ENCODE results near the gene EIF4G1.

The EIF4G1 gene

DNA sequence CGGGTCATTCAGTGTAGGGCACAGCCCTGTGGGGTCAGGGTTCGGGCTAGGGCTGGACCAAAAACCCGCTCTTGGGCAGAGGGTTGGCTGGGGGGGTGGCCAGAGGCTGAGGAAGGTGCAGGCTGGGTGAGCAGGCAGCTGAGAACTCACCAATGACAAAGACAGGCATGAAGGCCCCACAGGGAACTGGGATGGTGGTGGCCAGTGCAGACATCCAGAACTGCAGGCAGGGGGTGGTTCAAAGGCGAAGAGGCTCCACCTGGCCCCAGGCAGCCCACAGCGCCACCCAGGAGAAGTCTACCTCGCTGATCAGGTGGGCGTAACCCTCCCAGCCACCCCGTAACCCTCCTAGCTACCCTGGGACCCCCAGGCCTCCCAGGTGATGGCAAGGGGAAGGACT, 40.3 kb downstream of the EIF4G1 start:
- TF ChIP-seq CEBPB (IDR thresholded peaks at IDR 0.05) (no peak), EP300 (IDR thresholded peaks at IDR 0.05; ENCODE audit: borderline replicate concordance) (no peak), TEAD4 (IDR thresholded peaks at IDR 0.05) (no peak), CREB1 (IDR thresholded peaks at IDR 0.05; ENCODE audit: low read depth) (no peak), ZBTB7A (IDR thresholded peaks at IDR 0.05; ENCODE audit: low read depth) (no peak), TAF1 (IDR thresholded peaks at IDR 0.05; ENCODE audit: low read depth) (no peak), RAD21 (IDR thresholded peaks at IDR 0.05; ENCODE audit: low read depth) (no peak), EGR1 (IDR thresholded peaks at IDR 0.05) (no peak), NFIC (IDR thresholded peaks at IDR 0.05) (no peak), TCF12 (IDR thresholded peaks at IDR 0.05; ENCODE audit: low read depth) (no peak), YY1 (IDR thresholded peaks at IDR 0.05; ENCODE audit: low read depth) (no peak), FOXM1 (IDR thresholded peaks at IDR 0.05; ENCODE audit: borderline replicate concordance, low read depth) (no peak)
- TF ChIP-seq, protein P1, sequence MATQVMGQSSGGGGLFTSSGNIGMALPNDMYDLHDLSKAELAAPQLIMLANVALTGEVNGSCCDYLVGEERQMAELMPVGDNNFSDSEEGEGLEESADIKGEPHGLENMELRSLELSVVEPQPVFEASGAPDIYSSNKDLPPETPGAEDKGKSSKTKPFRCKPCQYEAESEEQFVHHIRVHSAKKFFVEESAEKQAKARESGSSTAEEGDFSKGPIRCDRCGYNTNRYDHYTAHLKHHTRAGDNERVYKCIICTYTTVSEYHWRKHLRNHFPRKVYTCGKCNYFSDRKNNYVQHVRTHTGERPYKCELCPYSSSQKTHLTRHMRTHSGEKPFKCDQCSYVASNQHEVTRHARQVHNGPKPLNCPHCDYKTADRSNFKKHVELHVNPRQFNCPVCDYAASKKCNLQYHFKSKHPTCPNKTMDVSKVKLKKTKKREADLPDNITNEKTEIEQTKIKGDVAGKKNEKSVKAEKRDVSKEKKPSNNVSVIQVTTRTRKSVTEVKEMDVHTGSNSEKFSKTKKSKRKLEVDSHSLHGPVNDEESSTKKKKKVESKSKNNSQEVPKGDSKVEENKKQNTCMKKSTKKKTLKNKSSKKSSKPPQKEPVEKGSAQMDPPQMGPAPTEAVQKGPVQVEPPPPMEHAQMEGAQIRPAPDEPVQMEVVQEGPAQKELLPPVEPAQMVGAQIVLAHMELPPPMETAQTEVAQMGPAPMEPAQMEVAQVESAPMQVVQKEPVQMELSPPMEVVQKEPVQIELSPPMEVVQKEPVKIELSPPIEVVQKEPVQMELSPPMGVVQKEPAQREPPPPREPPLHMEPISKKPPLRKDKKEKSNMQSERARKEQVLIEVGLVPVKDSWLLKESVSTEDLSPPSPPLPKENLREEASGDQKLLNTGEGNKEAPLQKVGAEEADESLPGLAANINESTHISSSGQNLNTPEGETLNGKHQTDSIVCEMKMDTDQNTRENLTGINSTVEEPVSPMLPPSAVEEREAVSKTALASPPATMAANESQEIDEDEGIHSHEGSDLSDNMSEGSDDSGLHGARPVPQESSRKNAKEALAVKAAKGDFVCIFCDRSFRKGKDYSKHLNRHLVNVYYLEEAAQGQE (IDR thresholded peaks at IDR 0.05; ENCODE audit: low read depth) = no peak
- TF ChIP-seq, protein P2, sequence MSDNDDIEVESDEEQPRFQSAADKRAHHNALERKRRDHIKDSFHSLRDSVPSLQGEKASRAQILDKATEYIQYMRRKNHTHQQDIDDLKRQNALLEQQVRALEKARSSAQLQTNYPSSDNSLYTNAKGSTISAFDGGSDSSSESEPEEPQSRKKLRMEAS (IDR thresholded peaks at IDR 0.05) = no peak
- TF ChIP-seq, protein P3, sequence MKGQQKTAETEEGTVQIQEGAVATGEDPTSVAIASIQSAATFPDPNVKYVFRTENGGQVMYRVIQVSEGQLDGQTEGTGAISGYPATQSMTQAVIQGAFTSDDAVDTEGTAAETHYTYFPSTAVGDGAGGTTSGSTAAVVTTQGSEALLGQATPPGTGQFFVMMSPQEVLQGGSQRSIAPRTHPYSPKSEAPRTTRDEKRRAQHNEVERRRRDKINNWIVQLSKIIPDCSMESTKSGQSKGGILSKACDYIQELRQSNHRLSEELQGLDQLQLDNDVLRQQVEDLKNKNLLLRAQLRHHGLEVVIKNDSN (IDR thresholded peaks at IDR 0.05) = no peak

DNA sequence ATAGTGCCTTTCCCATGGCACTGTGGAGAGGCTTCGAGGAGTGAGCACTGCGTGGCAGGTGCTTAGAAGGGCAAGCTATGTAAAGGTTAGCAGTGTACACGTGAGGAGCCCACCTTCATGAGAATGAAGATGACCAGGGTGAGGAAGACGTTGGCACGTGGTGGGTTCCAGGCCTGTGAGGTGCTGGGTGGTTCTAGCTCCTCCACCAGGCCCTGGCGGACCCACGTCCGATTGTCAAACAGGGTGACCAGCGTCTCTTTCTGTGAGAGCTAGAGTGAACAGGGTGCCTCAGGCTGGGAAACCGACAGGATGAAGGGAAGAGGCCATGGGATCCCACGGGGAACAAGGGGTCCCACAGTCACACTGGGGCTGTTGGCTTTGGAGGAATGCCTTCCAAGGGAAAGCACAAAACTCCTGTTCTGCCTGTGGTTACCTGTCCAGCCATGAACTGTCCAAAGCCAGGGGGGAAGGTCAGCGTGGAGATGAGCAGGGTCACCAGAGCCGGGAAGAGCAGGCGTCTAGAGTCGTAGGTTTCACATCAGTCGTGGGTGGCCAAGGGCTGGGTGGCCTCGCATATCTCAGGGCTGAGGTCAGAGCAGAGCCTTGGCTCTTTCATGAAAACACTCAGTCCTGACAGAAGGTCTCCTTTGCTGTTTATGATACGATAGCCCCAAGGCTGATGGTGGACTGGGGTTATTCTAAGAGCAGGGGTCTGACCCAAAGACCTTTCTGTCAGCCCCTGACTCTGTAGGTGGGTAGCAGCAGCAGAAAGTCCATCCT, 41.0 kb downstream of the EIF4G1 start:
- TF ChIP-seq TEAD4 (IDR thresholded peaks at IDR 0.05) = no peak
- no peak for TF ChIP-seq EP300 (IDR thresholded peaks at IDR 0.05; ENCODE audit: borderline replicate concordance)
- TF ChIP-seq, protein P1 (IDR thresholded peaks at IDR 0.05; ENCODE audit: low read depth) = no peak
- TF ChIP-seq CREB1 (IDR thresholded peaks at IDR 0.05; ENCODE audit: low read depth) = no peak
- TF ChIP-seq, protein P3 (IDR thresholded peaks at IDR 0.05) = no peak

DNA sequence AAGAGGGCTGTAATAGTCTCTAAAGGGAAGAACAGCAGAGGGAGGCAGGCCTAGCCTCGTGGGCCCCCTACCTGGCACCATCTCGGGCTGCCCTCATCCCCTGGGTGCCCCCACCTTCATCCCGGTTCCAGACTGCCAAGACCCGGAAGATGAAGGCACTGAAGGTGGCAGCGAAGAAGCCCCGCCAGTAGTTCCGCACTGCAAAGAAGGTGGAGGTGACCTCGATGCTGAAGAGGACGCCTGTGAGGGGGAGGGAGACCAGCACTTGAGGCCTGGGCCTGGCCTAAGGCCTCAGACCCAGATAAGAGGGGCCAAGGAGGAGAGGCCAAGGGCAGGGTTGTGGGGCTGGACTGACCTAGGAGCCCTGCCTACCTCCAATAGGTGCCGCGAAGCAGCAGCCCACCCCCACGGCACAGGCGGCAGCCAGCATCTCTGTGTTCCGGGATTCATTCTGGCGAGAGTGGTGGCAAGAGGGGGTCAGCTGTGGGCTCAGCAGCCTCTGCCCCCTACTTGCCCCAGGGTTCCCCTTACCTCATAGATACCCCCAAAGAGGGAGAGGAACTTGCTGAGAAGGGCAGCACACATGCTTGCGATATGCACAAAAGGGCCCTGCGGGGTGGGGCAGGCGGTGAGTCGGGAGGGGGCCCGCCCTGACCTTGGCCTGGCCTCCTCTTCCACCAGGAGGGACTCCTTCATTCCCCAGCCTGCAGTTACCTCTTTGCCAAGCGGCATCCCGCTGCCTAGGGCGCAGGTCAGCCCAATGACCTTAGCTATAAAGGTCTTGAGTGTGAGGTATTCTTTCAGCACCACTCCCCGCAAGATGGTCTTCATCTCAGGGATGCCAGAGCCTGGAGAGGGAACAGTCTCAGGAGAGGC, 43.1 kb downstream of the EIF4G1 start:
- TF ChIP-seq EGR1 (IDR thresholded peaks at IDR 0.05) = no peak
- no peak for TF ChIP-seq NFIC (IDR thresholded peaks at IDR 0.05)
- TF ChIP-seq ZBTB7A (IDR thresholded peaks at IDR 0.05; ENCODE audit: low read depth) = no peak
- no peak for TF ChIP-seq CREB1 (IDR thresholded peaks at IDR 0.05; ENCODE audit: low read depth)
- no peak for TF ChIP-seq EP300 (IDR thresholded peaks at IDR 0.05; ENCODE audit: borderline replicate concordance)
- no peak for TF ChIP-seq TCF12 (IDR thresholded peaks at IDR 0.05; ENCODE audit: low read depth)
- TF ChIP-seq, protein P1 (IDR thresholded peaks at IDR 0.05; ENCODE audit: low read depth) = no peak
- TF ChIP-seq, protein P2 (IDR thresholded peaks at IDR 0.05) = no peak
- no peak for TF ChIP-seq CEBPB (IDR thresholded peaks at IDR 0.05)
- no peak for TF ChIP-seq YY1 (IDR thresholded peaks at IDR 0.05; ENCODE audit: low read depth)
- TF ChIP-seq, protein P3 (IDR thresholded peaks at IDR 0.05) = no peak
- TF ChIP-seq FOXM1 (IDR thresholded peaks at IDR 0.05; ENCODE audit: borderline replicate concordance, low read depth) = no peak
- no peak for TF ChIP-seq TAF1 (IDR thresholded peaks at IDR 0.05; ENCODE audit: low read depth)
- no peak for TF ChIP-seq RAD21 (IDR thresholded peaks at IDR 0.05; ENCODE audit: low read depth)
- TF ChIP-seq TEAD4 (IDR thresholded peaks at IDR 0.05) = no peak
